HCT116 (cell line): ENCODE data around the gene NFE2L2. TPM values are rescaled to one million over a fixed set of nuclear protein-coding genes. Genes with fewer than 3 reads are reported as not detected.

Source experiments
- ATAC-seq: fragments of 200-7000 bp; cut with Tn5 transposase; 2 replicates; pipeline ENCODE4 v1.9.1; 2020; ENCODE audit warnings: mild to moderate bottlenecking, moderate library complexity
- BruUV-seq: library from RNA; stranded (reverse); fragments of 400-500 nt; replicated peaks from 2 replicates; lab custom pipeline; 2021; lab: Mats Ljungman, UMichigan
- CTCF ChIA-PET: fragments of 300-600 bp; sonication (Branson Sonifier 250); formaldehyde crosslinking; loops from one replicate; lab custom pipeline; 2021; ENCODE audit warnings: antibody characterized with exemption; lab: Charles Lee
- POLR2A ChIA-PET: fragments of 300-600, 350-600 bp; sonication (Branson Sonifier 250); formaldehyde crosslinking; loops from one replicate; lab custom pipeline; 2021; ENCODE audit warnings: antibody characterized with exemption; lab: Charles Lee
- RAD21 ChIA-PET, 2 experiments: fragments of 300-600 bp; sonication (Branson Sonifier 250); formaldehyde crosslinking; loops; one replicate each; lab custom pipeline; 2023; ENCODE audit warnings: low total read pairs in 2 of 2; ENCODE audit not compliant: uncharacterized antibody in 2 of 2, unreplicated experiment in 2 of 2, low non-redundant PET in 1 of 2; lab: Charles Lee
- DNase-seq: peaks from one replicate; pipeline ENCODE4 v3.0.0-alpha.2; 2010; ENCODE audit warnings: low read depth, low spot score
- H2AFZ ChIP-seq: fragments of 200-600 bp; shearing (Covaris generic), sonication (generic); 2 replicates; pipeline ENCODE4 v1.6.1; 2017; ENCODE audit warnings: low read depth, mixed run types, mixed read lengths, antibody characterized with exemption, low read length; ENCODE audit not compliant: poor library complexity, severe bottlenecking
- H3K27ac ChIP-seq: 2 replicates; pipeline ENCODE4 v1.5.1; 2012; ENCODE audit warnings: low read depth, low read length
- H3K27me3 ChIP-seq: fragments of 200-600 bp; sonication (generic); 2 replicates; pipeline ENCODE4 v1.6.1; 2016; ENCODE audit warnings: mixed run types, low read length, mixed read lengths; ENCODE audit not compliant: insufficient read depth
- H3K36me3 ChIP-seq, 2 experiments: fragments of 200-500 bp in 1 of 2; fragments of 200-600 bp in 1 of 2; sonication (Bioruptor generic) in 1 of 2; sonication (generic) in 1 of 2; 2 replicates each; pipeline versions ENCODE4 v1.5.1 to v1.6.1; 2014 to 2016; ENCODE audit warnings: low read length in 2 of 2, inconsistent platforms in 1 of 2, mixed read lengths in 1 of 2, mixed run types in 1 of 2; ENCODE audit not compliant: insufficient read depth in 2 of 2, control insufficient read depth in 1 of 2
- H3K4me1 ChIP-seq, 2 experiments: fragments of 200-600 bp in 1 of 2; sonication (generic) in 1 of 2; 2 replicates each; pipeline versions ENCODE4 v1.5.1 to v1.6.1; 2012 to 2017; ENCODE audit warnings: low read length in 2 of 2, inconsistent platforms in 1 of 2, mild to moderate bottlenecking in 1 of 2, mixed read lengths in 1 of 2, mixed run types in 1 of 2, moderate library complexity in 1 of 2; ENCODE audit not compliant: insufficient read depth in 2 of 2, control insufficient read depth in 1 of 2
- H3K4me2 ChIP-seq: fragments of 200-600 bp; sonication (generic); 2 replicates; pipeline ENCODE4 v1.6.1; 2017; ENCODE audit warnings: mixed run types, low read length, mixed read lengths
- H3K4me3 ChIP-seq, 2 experiments: fragments of 200-600 bp in 1 of 2; sonication (generic) in 1 of 2; replicated peaks in 1 of 2; 2 replicates each; pipeline ENCODE4 v1.5.1; 2011 to 2016; ENCODE audit warnings: low read length in 2 of 2, control low read depth in 1 of 2, low read depth in 1 of 2, mild to moderate bottlenecking in 1 of 2, mixed read lengths in 1 of 2, mixed run types in 1 of 2
- H3K79me2 ChIP-seq: fragments of 200-600 bp; sonication (generic); 2 replicates; pipeline ENCODE4 v1.6.1; 2017; ENCODE audit warnings: mild to moderate bottlenecking, mixed run types, low read length, moderate library complexity, mixed read lengths; ENCODE audit not compliant: insufficient read depth
- H3K9ac ChIP-seq: fragments of 200-600 bp; sonication (generic); 2 replicates; pipeline ENCODE4 v1.6.1; 2016; ENCODE audit warnings: low read length, mixed read lengths
- H3K9me2 ChIP-seq: fragments of 200-600 bp; sonication (generic), shearing (Covaris generic); 2 replicates; pipeline ENCODE4 v1.6.1; 2017; ENCODE audit warnings: mixed run types, mild to moderate bottlenecking, moderate library complexity; ENCODE audit not compliant: insufficient read depth
- H3K9me3 ChIP-seq, 2 experiments: fragments of 200-500 bp in 1 of 2; fragments of 200-600 bp in 1 of 2; sonication (Bioruptor generic) in 1 of 2; sonication (generic) in 1 of 2; 2 replicates each; pipeline ENCODE4 v1.6.1; 2014 to 2017; ENCODE audit warnings: low read length in 2 of 2, mixed read lengths in 2 of 2, inconsistent platforms in 1 of 2, low read depth in 1 of 2, mild to moderate bottlenecking in 1 of 2, mixed run types in 1 of 2, moderate library complexity in 1 of 2; ENCODE audit not compliant: control insufficient read depth in 1 of 2, insufficient read depth in 1 of 2
- H4K20me1 ChIP-seq: fragments of 200-600 bp; sonication (generic), shearing (Covaris generic); 2 replicates; pipeline ENCODE4 v1.6.1; 2017; ENCODE audit warnings: mixed run types, mild to moderate bottlenecking, moderate library complexity; ENCODE audit not compliant: insufficient read depth
- CEBPB ChIP-seq: IDR thresholded peaks from 2 replicates; pipeline ENCODE4 v1.6.1; 2012; ENCODE audit warnings: low read depth
- EZH2 ChIP-seq: fragments of 200-600 bp; sonication (generic); IDR thresholded peaks from 2 replicates; pipeline ENCODE4 v1.6.1; 2017; ENCODE audit warnings: antibody characterized with exemption, mixed run types
- POLR2AphosphoS5 ChIP-seq: IDR thresholded peaks from 2 replicates; pipeline ENCODE4 v1.6.1; 2011; ENCODE audit warnings: mild to moderate bottlenecking, low read depth, low read length, moderate library complexity
- SIN3A ChIP-seq: IDR thresholded peaks from 2 replicates; pipeline ENCODE4 v1.6.1; 2012; ENCODE audit warnings: low read depth
- ZFX ChIP-seq: fragments of 450-650 bp; IDR thresholded peaks from 2 replicates; pipeline ENCODE4 v1.6.1; 2017
- intact Hi-C: fragments of 100-400 bp; cut with micrococcal nuclease; formaldehyde crosslinking; loops from 2 replicates; pipeline ENCODE4 v1.10.0; 2022
- total RNA-seq: library from RNA; stranded (reverse); gene quantifications from one replicate; pipeline ENCODE4 v1.2.1, GENCODE V29; 2021; ENCODE audit not compliant: unreplicated experiment
- TF ChIP-seq, protein P1 (sequence below): IDR thresholded peaks from 2 replicates; pipeline ENCODE4 v1.6.1; 2012

The NFE2L2 gene
- total RNA-seq, 1 experiment from 2014 or later, result 106 TPM

DNA sequence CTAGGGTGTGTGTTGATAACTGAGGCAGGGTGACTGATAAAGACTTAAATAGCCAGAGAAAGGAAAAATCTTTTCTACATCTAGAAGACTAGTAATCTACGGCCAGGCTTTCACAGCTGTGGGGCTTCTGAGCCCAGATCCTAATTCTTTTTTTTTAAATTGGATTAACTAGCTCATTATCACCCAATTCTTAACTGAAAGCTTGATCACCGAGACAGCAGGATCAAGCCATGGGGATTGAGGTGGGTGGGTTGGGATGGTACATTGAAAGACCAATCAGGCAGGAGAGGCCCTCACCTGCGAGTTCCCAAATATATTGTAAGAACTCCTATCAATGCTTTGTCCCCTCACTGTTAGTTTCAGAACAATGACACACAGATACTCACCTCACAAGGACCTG is 20.0 kb upstream of the NFE2L2 start:
- Histone ChIP-seq H3K9ac (no peak overlapping the region), H4K20me1 (no peaks in the 10 kb centered on the region), H3K9me2 (no peaks in the 10 kb centered on the region), H2AFZ (no peak overlapping the region), H3K4me3 (no peak overlapping the region), H3K79me2 (no peaks in the 10 kb centered on the region), H3K27ac (no peak overlapping the region), H3K4me2 (no peak overlapping the region), H3K36me3 (no peaks in the 10 kb centered on the region), H3K27me3 (no peaks in the 10 kb centered on the region), H3K9me3 (no peaks in the 10 kb centered on the region), H3K4me1 (peaks cover 0 to 12% of the 10 kb centered on the region in 2 experiments; a peak in 1 of 4 replicates)
- ChIA-PET RAD21 (no interaction called here), CTCF (no interaction called here), POLR2A (no interaction called here)
- ATAC-seq (no peak), DNase-seq (no peak)
- intact Hi-C loops, result no loop called here
- TF ChIP-seq, protein P1, sequence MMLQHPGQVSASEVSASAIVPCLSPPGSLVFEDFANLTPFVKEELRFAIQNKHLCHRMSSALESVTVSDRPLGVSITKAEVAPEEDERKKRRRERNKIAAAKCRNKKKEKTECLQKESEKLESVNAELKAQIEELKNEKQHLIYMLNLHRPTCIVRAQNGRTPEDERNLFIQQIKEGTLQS, result no peak
- no peak for TF ChIP-seq SIN3A
- BruUV-seq, result no TSS peak

GRCh38 chr2:177283906-177284305 is 19.4 kb upstream of the NFE2L2 start:
- TF ChIP-seq CEBPB, result no peak
- no peak for TF ChIP-seq POLR2AphosphoS5
- TF ChIP-seq ZFX, result no peak
- TF ChIP-seq EZH2, result no peak
- TF ChIP-seq, protein P1, result no peak
- Histone ChIP-seq H3K27me3 (no peaks in the 10 kb centered on the region), H3K4me2 (no peak overlapping the region), H3K79me2 (no peaks in the 10 kb centered on the region), H2AFZ (no peak overlapping the region), H3K9ac (no peak overlapping the region), H3K4me1 (peaks cover 0 to 12% of the 10 kb centered on the region in 2 experiments; a peak in 1 of 4 replicates), H3K9me2 (no peaks in the 10 kb centered on the region), H4K20me1 (no peaks in the 10 kb centered on the region), H3K9me3 (no peaks in the 10 kb centered on the region), H3K4me3 (no peak overlapping the region), H3K36me3 (no peaks in the 10 kb centered on the region), H3K27ac (no peak overlapping the region)
- POLR2A ChIA-PET, result no interaction called here
- DNase-seq (no peak), ATAC-seq (no peak)
- BruUV-seq, result no TSS peak
- CTCF ChIA-PET, result no interaction called here
- RAD21 ChIA-PET, result no interaction called here
- intact Hi-C loops, result no loop called here
